Fibroblast of villous mesenchyme (primary cell): Measurements from ENCODE around the gene ZER1. TPM values are rescaled to one million over a fixed set of nuclear protein-coding genes. Genes with fewer than 3 reads are reported as not detected.

Experiments
- DNase-seq: peaks from one replicate; pipeline ENCODE4 v3.0.0-alpha.2; 2010; ENCODE audit warnings: low read depth
- H3K4me3 ChIP-seq: 2 replicates; pipeline ENCODE4 v1.5.1; 2011; ENCODE audit warnings: low read depth, mild to moderate bottlenecking, low read length
- small RNA-seq: library from RNA; depleted of rRNA; stranded (forward); fragments of <200 nt; gene quantifications from one replicate; pipeline ENCODE3, GENCODE V24; 2012
- total RNA-seq: library from RNA; depleted of rRNA; stranded (reverse); fragments of >200 nt; gene quantifications from 2 replicates; pipeline ENCODE4 v1.2.3, GENCODE V29; 2012
- TF ChIP-seq, protein P1 (sequence below): IDR thresholded peaks from 2 replicates; pipeline ENCODE4 v1.5.1; 2012; ENCODE audit warnings: low read depth, mild to moderate bottlenecking, low read length; ENCODE audit not compliant: insufficient read depth

The ZER1 gene
- total RNA-seq, 1 donor, result 17.3 TPM

DNA sequence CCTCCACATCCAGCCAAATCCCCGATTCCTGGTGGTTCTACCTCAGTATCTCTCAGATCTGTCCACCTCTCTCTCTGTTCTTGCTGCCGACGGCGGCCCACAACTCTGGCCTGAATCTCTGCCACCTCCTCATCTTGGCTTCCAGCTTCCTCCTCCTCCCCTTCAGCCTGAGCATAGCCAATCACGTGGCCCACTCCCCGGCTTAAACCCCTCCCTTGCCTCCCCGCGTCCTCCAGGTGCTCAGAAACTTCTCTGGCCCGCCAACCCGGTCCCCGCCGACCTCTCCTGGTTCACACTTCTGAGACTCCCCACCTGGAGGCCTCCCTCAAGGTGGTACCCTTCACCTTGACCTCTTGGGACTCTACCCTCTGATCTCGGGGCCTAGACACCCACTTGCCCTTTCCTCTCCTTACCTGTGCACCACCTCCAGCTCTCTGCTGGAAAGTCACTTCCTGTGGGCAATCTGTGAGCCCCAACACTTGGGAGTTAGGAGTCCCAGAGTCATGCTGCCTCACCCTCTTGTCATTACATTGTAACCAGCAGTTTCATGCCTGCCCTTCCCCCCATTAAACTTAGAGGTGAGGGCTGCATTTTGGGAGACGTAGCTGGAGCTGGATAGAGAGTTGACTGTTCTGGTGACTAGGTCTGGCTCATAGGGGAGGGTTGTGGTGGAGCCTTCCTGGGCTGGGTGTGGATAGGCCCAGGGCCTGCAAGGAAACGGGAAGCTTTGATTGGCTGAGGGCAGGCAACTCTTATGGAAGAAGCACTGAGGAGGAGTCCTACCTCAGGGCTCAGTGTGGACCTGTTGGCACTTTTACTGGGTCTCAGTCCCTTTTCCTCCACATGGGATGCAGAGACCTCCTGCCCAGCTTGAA is 87.2 kb downstream of the ZER1 start:
- peak; percentile 72 for DNase-seq
- peak overlapping the region; percentile 69 for H3K4me3 ChIP-seq
- TF ChIP-seq, protein P1, sequence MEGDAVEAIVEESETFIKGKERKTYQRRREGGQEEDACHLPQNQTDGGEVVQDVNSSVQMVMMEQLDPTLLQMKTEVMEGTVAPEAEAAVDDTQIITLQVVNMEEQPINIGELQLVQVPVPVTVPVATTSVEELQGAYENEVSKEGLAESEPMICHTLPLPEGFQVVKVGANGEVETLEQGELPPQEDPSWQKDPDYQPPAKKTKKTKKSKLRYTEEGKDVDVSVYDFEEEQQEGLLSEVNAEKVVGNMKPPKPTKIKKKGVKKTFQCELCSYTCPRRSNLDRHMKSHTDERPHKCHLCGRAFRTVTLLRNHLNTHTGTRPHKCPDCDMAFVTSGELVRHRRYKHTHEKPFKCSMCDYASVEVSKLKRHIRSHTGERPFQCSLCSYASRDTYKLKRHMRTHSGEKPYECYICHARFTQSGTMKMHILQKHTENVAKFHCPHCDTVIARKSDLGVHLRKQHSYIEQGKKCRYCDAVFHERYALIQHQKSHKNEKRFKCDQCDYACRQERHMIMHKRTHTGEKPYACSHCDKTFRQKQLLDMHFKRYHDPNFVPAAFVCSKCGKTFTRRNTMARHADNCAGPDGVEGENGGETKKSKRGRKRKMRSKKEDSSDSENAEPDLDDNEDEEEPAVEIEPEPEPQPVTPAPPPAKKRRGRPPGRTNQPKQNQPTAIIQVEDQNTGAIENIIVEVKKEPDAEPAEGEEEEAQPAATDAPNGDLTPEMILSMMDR, result no peak

DNA sequence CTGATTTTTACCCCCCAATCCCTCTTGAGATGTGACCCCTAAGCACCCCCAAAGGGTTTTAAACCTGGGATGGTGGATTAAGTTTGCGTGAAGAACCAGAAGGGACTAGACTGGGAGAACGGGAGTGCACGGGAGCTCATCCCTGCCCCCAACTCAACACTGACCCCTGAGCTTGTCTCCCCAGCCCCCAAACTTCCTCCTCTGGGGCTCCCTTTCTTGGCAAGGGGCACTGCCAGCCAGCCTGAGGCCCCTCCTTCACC is 87.7 kb downstream of the ZER1 start:
- no peak for DNase-seq
- peak overlapping the region; percentile 69 for H3K4me3 ChIP-seq
- TF ChIP-seq, protein P1, result no peak

DNA sequence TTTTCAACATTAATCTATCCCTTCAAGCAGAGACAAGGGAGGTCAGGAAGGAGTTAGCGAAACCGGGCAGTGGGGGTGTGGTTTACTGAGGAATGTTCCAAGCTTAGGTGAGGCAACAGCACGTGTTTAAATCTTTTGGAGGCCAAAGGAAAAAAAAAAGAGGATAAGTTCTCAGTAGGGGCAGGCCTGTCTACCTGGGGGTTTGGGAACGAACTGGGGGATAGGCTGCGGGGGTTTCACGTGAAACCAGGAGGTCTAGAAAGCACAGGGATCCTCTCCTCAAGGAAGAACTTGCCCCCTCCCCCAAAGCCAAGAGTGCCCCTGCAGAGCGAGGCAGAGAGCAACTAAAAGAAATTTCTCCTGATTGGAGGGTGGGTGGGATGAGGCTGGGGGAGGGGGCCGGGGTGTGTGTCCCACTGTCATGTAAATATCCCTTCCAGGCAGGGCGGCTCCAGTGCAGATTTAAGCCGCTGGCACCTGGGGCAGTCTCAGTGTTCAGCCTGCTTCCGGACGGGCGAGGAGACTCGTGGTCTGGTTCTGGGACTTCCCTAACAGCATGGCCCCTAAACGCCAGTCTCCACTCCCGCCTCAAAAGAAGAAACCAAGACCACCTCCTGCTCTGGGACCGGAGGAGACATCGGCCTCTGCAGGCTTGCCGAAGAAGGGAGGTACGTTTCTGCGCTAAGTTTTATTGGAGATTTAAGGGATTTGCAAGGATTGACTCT is 88.2 kb downstream of the ZER1 start:
- TF ChIP-seq, protein P1, result no peak
- H3K4me3 ChIP-seq, result peak overlapping the region; percentile 69
- peak; percentile 77 for DNase-seq

Small RNA genes within 50 kb of the gene (small RNA-seq; reads per million reads assigned to genes)
- gene RF00017, result not detected
- gene RN7SL560P, result not detected

Other genes with a start within 250 kb of the ZER1 start
- gene SPTAN1, start 219.3 kb downstream of the ZER1 start, total RNA-seq, result 477 and 501 TPM in 2 replicates
- gene DYNC2I2, start 115.1 kb downstream of the ZER1 start, total RNA-seq, result 52.2 and 59.9 TPM in 2 replicates
- 378 and 491 TPM in 2 replicates for gene SET, start 82.7 kb downstream of the ZER1 start, total RNA-seq
- gene PKN3, start 69.4 kb downstream of the ZER1 start, total RNA-seq, result 2.6 and 3.5 TPM in 2 replicates
- gene ZDHHC12, start 47.8 kb downstream of the ZER1 start, total RNA-seq, result 30.7 and 40.6 TPM in 2 replicates
- 10.4 and 12.9 TPM in 2 replicates for gene TBC1D13, start 15.3 kb upstream of the ZER1 start, total RNA-seq
- gene ENDOG, start 46.6 kb upstream of the ZER1 start, total RNA-seq, result 17.3 and 26.4 TPM in 2 replicates
- gene SPOUT1, start 57.9 kb upstream of the ZER1 start, total RNA-seq, result 11.7 and 12.6 TPM in 2 replicates
- 6.8 and 11.2 TPM in 2 replicates for gene KYAT1, start 110.0 kb upstream of the ZER1 start, total RNA-seq
- gene LRRC8A, start 110.2 kb upstream of the ZER1 start, total RNA-seq, result 53.5 and 62.2 TPM in 2 replicates
- gene PHYHD1, start 149.1 kb upstream of the ZER1 start, total RNA-seq, result 9.9 and 11.9 TPM in 2 replicates
- gene DOLK, start 175.7 kb upstream of the ZER1 start, total RNA-seq, result 24.8 and 31.5 TPM in 2 replicates
- 48.0 and 59.2 TPM in 2 replicates for gene NUP188, start 175.8 kb upstream of the ZER1 start, total RNA-seq